GM12878 (cell line): ENCODE data around the gene EPHB2. TPM values are rescaled to one million over a fixed set of nuclear protein-coding genes. Genes with fewer than 3 reads are reported as not detected.

Source experiments
- ATAC-seq: fragments of 200-7000 bp; cut with Tn5 transposase; 3 replicates; pipeline ENCODE4 v1.9.1; 2020; ENCODE audit warnings: mild to moderate bottlenecking, moderate library complexity
- BruUV-seq: library from RNA; stranded (reverse); fragments of 400-500 nt; replicated peaks from 2 replicates; lab custom pipeline; 2021; lab: Mats Ljungman, UMichigan
- CTCF ChIA-PET: fragments of 300-600 bp; sonication (Branson Sonifier 250); formaldehyde crosslinking; extraction: SDS; loops from one replicate; lab custom pipeline; 2021; ENCODE audit warnings: inconsistent platforms; lab: Yijun Ruan, JAX
- POLR2A ChIA-PET: fragments of 350-600 bp; formaldehyde crosslinking; extraction: SDS; loops from one replicate; lab custom pipeline; 2021; ENCODE audit warnings: inconsistent platforms; lab: Charles Lee
- RAD21 ChIA-PET: fragments of 300-600 bp; sonication (Branson Sonifier 250); formaldehyde crosslinking; loops from one replicate; lab custom pipeline; 2023; ENCODE audit warnings: antibody characterized with exemption; ENCODE audit not compliant: unreplicated experiment; lab: Charles Lee
- SMC1A ChIA-PET: fragments of 300-600 bp; sonication (Branson Sonifier 250); formaldehyde crosslinking; loops from one replicate; lab custom pipeline; 2023; ENCODE audit not compliant: unreplicated experiment, uncharacterized antibody; lab: Charles Lee
- DNase-seq: peaks from one replicate; pipeline ENCODE4 v3.0.0-alpha.2; 2011; ENCODE audit warnings: low read depth, low spot score
- FAIRE-seq: peaks from 3 replicates; lab custom pipeline; 2011; peaks lifted over from hg19 to GRCh38; lab: Jason Lieb, UNC
- H2AFZ ChIP-seq: 2 replicates; pipeline ENCODE4 v1.6.0; 2011; ENCODE audit warnings: low read depth, low read length, control low read depth; ENCODE audit not compliant: control insufficient read depth
- H3K27ac ChIP-seq: 2 replicates; pipeline ENCODE4 v1.5.1; 2011; ENCODE audit warnings: control low read depth; ENCODE audit not compliant: control insufficient read depth, insufficient read depth
- H3K27me3 ChIP-seq, 2 experiments: replicated peaks in 1 of 2; 2 replicates each; pipeline versions ENCODE4 v1.6.0 to v1.6.1; 2011; ENCODE audit warnings: low read length in 1 of 2; ENCODE audit not compliant: control insufficient read depth in 2 of 2, insufficient read depth in 2 of 2
- H3K36me3 ChIP-seq, 2 experiments: 2 replicates each; pipeline ENCODE4 v1.5.1; 2011; ENCODE audit warnings: low read length in 1 of 2; ENCODE audit not compliant: control insufficient read depth in 2 of 2, insufficient read depth in 2 of 2
- H3K4me1 ChIP-seq: 2 replicates; pipeline ENCODE4 v1.6.1; 2011; ENCODE audit warnings: mild to moderate bottlenecking, low read length, moderate library complexity, mixed read lengths; ENCODE audit not compliant: control insufficient read depth, insufficient read depth
- H3K4me2 ChIP-seq: 2 replicates; pipeline ENCODE4 v1.6.0; 2011; ENCODE audit warnings: control low read depth; ENCODE audit not compliant: control insufficient read depth, insufficient read depth
- H3K4me3 ChIP-seq: fragments of 200-600 bp; sonication (generic); 2 replicates; pipeline ENCODE4 v1.5.1; 2016
- H3K79me2 ChIP-seq: 2 replicates; pipeline ENCODE4 v1.6.0; 2011; ENCODE audit warnings: low read length; ENCODE audit not compliant: control insufficient read depth, insufficient read depth
- H3K9ac ChIP-seq: 2 replicates; pipeline ENCODE4 v1.8.0; 2011; ENCODE audit warnings: low read length, control low read depth, mixed read lengths; ENCODE audit not compliant: control insufficient read depth, insufficient read depth
- H3K9me3 ChIP-seq: replicated peaks from 3 replicates; pipeline ENCODE4 v1.5.1; 2011; ENCODE audit warnings: mild to moderate bottlenecking, low read length; ENCODE audit not compliant: control insufficient read depth, insufficient read depth
- H4K20me1 ChIP-seq: 2 replicates; pipeline ENCODE4 v1.6.0; 2011; ENCODE audit not compliant: control insufficient read depth, insufficient read depth
- BCL11A ChIP-seq: IDR thresholded peaks from 2 replicates; pipeline ENCODE4 v1.6.1; 2011; ENCODE audit warnings: low read depth, low read length
- CBX5 ChIP-seq: sonication (generic); IDR thresholded peaks from 2 replicates; pipeline ENCODE4 v1.6.1; 2016; ENCODE audit warnings: low read depth, moderate library complexity, mild to moderate bottlenecking, inconsistent platforms
- CEBPZ ChIP-seq: fragments of 150-350 bp; IDR thresholded peaks from 2 replicates; pipeline ENCODE4 v1.6.1; 2016; ENCODE audit warnings: low read depth, low read length
- EP300 ChIP-seq, 2 experiments: fragments of 150-350 bp in 1 of 2; IDR thresholded peaks; 2 replicates each; pipeline ENCODE4 v1.6.1; 2011 to 2012; ENCODE audit warnings: low read depth in 2 of 2, low read length in 2 of 2, borderline replicate concordance in 1 of 2, improper control_type of control experiment in 1 of 2, inconsistent platforms in 1 of 2; ENCODE audit not compliant: control insufficient read depth in 1 of 2
- ESRRA ChIP-seq: IDR thresholded peaks from 2 replicates; pipeline ENCODE4 v1.6.1; 2012; ENCODE audit warnings: mild to moderate bottlenecking, low read length, improper control_type of control experiment
- HDGF ChIP-seq: fragments of 450-650 bp; IDR thresholded peaks from 2 replicates; pipeline ENCODE4 v1.6.1; 2016; ENCODE audit warnings: antibody characterized with exemption
- HSF1 ChIP-seq: fragments of 150-350 bp; IDR thresholded peaks from 2 replicates; pipeline ENCODE4 v1.6.1; 2014; ENCODE audit warnings: mild to moderate bottlenecking, low read depth, low read length
- MTA2 ChIP-seq: fragments of 450-650 bp; IDR thresholded peaks from 2 replicates; pipeline ENCODE4 v1.6.1; 2016; ENCODE audit warnings: low read depth, mild to moderate bottlenecking, moderate library complexity
- NFYB ChIP-seq: IDR thresholded peaks from 2 replicates; pipeline ENCODE4 v1.6.1; 2011; ENCODE audit warnings: low read depth, mild to moderate bottlenecking, low read length, improper control_type of control experiment, moderate library complexity; ENCODE audit not compliant: insufficient read depth
- NR2C2 ChIP-seq: IDR thresholded peaks from 2 replicates; pipeline ENCODE4 v1.6.1; 2011; ENCODE audit warnings: borderline replicate concordance, low read depth; ENCODE audit not compliant: control insufficient read depth, insufficient read length
- NRF1 ChIP-seq: conservative IDR thresholded peaks from 2 replicates; pipeline ENCODE4 v1.6.1; 2011; ENCODE audit warnings: mild to moderate bottlenecking, low read depth, low read length, improper control_type of control experiment
- PAX5 ChIP-seq: IDR thresholded peaks from 2 replicates; pipeline ENCODE4 v1.6.1; 2011; ENCODE audit warnings: low read depth, low read length, borderline replicate concordance
- PKNOX1 ChIP-seq: fragments of 450-650 bp; IDR thresholded peaks from 2 replicates; pipeline ENCODE4 v1.6.1; 2016; ENCODE audit warnings: mild to moderate bottlenecking
- WGBS: methylation state at CpG from one replicate; pipeline ENCODE4 v1.1.6; 2016; ENCODE audit warnings: low lambda C conversion rate; ENCODE audit not compliant: insufficient replicate concordance, insufficient coverage; ENCODE audit errors: missing lambda C conversion rate; 5-methylcytosine and 5-hydroxymethylcytosine counted together
- in situ Hi-C: fragments of 300-500 bp; cut with MboI; formaldehyde crosslinking; loops from 9 replicates; pipeline ENCODE4 v1.14.3; 2018; ENCODE audit warnings: mixed read lengths
- intact Hi-C: fragments of 100-400 bp; cut with micrococcal nuclease; formaldehyde crosslinking; loops from one replicate; pipeline ENCODE4 v1.14.2; 2022; ENCODE audit not compliant: unreplicated experiment
- polyA plus RNA-seq, 11 experiments: library from polyadenylated mRNA; depleted of rRNA in 4 of 11; unstranded in 6 of 11; stranded (reverse) in 5 of 11; fragments of >200 nt; fragmentation: Nextera tagmentation in 4 of 11; fragmentation: Illumina TruSeq in 1 of 11; extraction: Ambion mirVana in 4 of 11; extraction: Trizol in 1 of 11; gene quantifications; 1 replicate in 1 of 11; 2 replicates in 10 of 11; pipeline versions ENCODE4 v1.2.1 to v1.2.3, GENCODE V29; 2011 to 2016; ENCODE audit warnings: inconsistent platforms in 2 of 11, missing spikeins in 2 of 11, low read depth in 1 of 11
- total RNA-seq, 4 experiments: library from RNA; depleted of rRNA in 3 of 4; stranded (reverse); fragments of >200 nt in 3 of 4; fragmentation: Illumina TruSeq in 1 of 4; extraction: Trizol in 1 of 4; gene quantifications; 2 replicates each; pipeline versions ENCODE4 v1.2.1 to v1.2.3, GENCODE V29; 2013 to 2021

The EPHB2 gene
- total and polyA plus RNA-seq, 10 of the 15 experiments (the other 5 are each of a cell fraction or from before 2014, with no cell fraction given): 0.13 to 3.3 (median 0.92) TPM

GRCh38 chr1:22863766-22864165, 153.1 kb downstream of the EPHB2 start:
- no peak for ATAC-seq
- CTCF ChIA-PET: interaction anchor here (0.7 to 4.3 kb wide), 2 partner anchors 121 to 159 kb away, joined by 3 to 47 read pairs; no protein-coding TSS in a partner anchor

GRCh38 chr1:22864886-22865285, 154.2 kb downstream of the EPHB2 start:
- POLR2A ChIA-PET: no interaction called here
- FAIRE-seq (no peak), ATAC-seq (no peak), DNase-seq (no peak)
- no peaks in the 10 kb centered on the region for H3K79me2 ChIP-seq
- no peak overlapping the region for H2AFZ ChIP-seq
- WGBS: 59% methylated on average over 22 of the region's 24 CpGs
- H3K27me3 ChIP-seq: peaks cover 0 to 2% of the 10 kb centered on the region in 2 experiments; a peak in 1 of 4 replicates
- no peaks in the 10 kb centered on the region for H3K36me3 ChIP-seq
- peaks cover 2% of the 10 kb centered on the region; the same call in 1 of the 2 replicates for H3K4me1 ChIP-seq
- no peak overlapping the region for H3K9ac ChIP-seq
- no peaks in the 10 kb centered on the region for H4K20me1 ChIP-seq
- no peak overlapping the region for H3K4me2 ChIP-seq
- no peaks in the 10 kb centered on the region for H3K9me3 ChIP-seq
- H3K4me3 ChIP-seq: no peak overlapping the region
- SMC1A ChIA-PET: interaction anchor here (1.7 kb wide), 1 partner anchor 161 kb away, joined by 6 read pairs; no protein-coding TSS in a partner anchor
- no TSS peak for BruUV-seq
- in situ Hi-C loops: no loop called here
- RAD21 ChIA-PET: no interaction called here
- intact Hi-C loops: no loop called here
- H3K27ac ChIP-seq: no peak overlapping the region
- CTCF ChIA-PET: no interaction called here
- TF ChIP-seq NFYB (no peak), HSF1 (no peak), HDGF (no peak), MTA2 (no peak), PKNOX1 (no peak), NR2C2 (no peak), ESRRA (no peak), CEBPZ (no peak), CBX5 (no peak), NRF1 (no peak)

More at GRCh38 chr1:22863766-22864165, 153.1 kb downstream of the EPHB2 start:
- ChIA-PET POLR2A (no interaction called here), SMC1A (interaction anchor here (0.6 to 1.7 kb wide), 3 partner anchors 159 to 198 kb away, joined by 3 to 6 read pairs (median 4); no protein-coding TSS in a partner anchor), RAD21 (no interaction called here)
- H4K20me1 ChIP-seq: no peaks in the 10 kb centered on the region
- TF ChIP-seq PAX5 (no peak), BCL11A (no peak), EP300 (IDR thresholded peaks at IDR 0.05; ENCODE audit: borderline replicate concordance in 1 of 2, control insufficient read depth in 1 of 2, low read depth in 2 of 2, low read length in 2 of 2) (no peak)
- H3K4me2 ChIP-seq: no peak overlapping the region
- no peak overlapping the region for H3K9ac ChIP-seq
- H3K36me3 ChIP-seq: no peaks in the 10 kb centered on the region
- H3K4me1 ChIP-seq: peaks cover 4% of the 10 kb centered on the region; the same call in 1 of the 2 replicates
- FAIRE-seq: no peak
- H3K27me3 ChIP-seq: no peaks in the 10 kb centered on the region; a peak in 1 of 4 replicates
- in situ Hi-C loops: no loop called here
- no peak overlapping the region for H3K4me3 ChIP-seq
- WGBS: 41% methylated on average over 6 of the region's 7 CpGs
- H3K27ac ChIP-seq: no peak overlapping the region
- BruUV-seq: no TSS peak
- no peaks in the 10 kb centered on the region for H3K9me3 ChIP-seq
- H2AFZ ChIP-seq: no peak overlapping the region
- intact Hi-C loops: no loop called here
- no peak for DNase-seq
- no peaks in the 10 kb centered on the region for H3K79me2 ChIP-seq
